ENCODE results near the gene ANO2. TPM values are rescaled to one million over a fixed set of nuclear protein-coding genes. Genes with fewer than 3 reads are reported as not detected.
"Not testable (repeated sequence)": the region's sequence is repeated elsewhere in the genome, so short reads cannot be mapped to it uniquely, and the experiment has no call there.

ANO2 gene
- total RNA-seq, 2 donors from 2014 or later = 14.3 to 28.5 TPM

- 73 to 78% methylated on average over 2 to 3 of the region's 3 CpGs for WGBS, 2 experiments (ENCODE audit: insufficient coverage in 1 of 2, insufficient read length in 1 of 2)
- Mint-ChIP-seq H3K27ac (no peak overlapping the region), H3K36me3 (ENCODE audit: low read depth) (peaks cover 50% of the 10 kb centered on the region), H3K4me1 (peaks cover 5% of the 10 kb centered on the region), H3K4me3 (no peak overlapping the region), H3K9me3 (peaks cover 17% of the 10 kb centered on the region), H3K27me3 (ENCODE audit: insufficient read depth) (no peaks in the 10 kb centered on the region)
- no peaks in the 10 kb centered on the region for H3K4me1 ChIP-seq (ENCODE audit: control insufficient read depth, insufficient read depth, low read length)
- H3K4me3 ChIP-seq (ENCODE audit: low read length) = no peak overlapping the region
- peak; percentile 81 for TF ChIP-seq CTCF (conservative IDR thresholded peaks at IDR 0.05)
- H3K9me3 ChIP-seq (ENCODE audit: control insufficient read depth, low read length) = peaks cover under 1% of the 10 kb centered on the region
- H3K9ac ChIP-seq (ENCODE audit: extremely low read depth, low read length, poor library complexity, severe bottlenecking) = no peak overlapping the region
- no peaks in the 10 kb centered on the region for H3K36me3 ChIP-seq (ENCODE audit: control insufficient read depth, insufficient read depth, low read length)
- no peaks in the 10 kb centered on the region for H3K27me3 ChIP-seq (ENCODE audit: control insufficient read depth, insufficient read depth, low read length, poor library complexity, severe bottlenecking)
- peak; percentile 78 for DNase-seq
- no peak overlapping the region for H3K27ac ChIP-seq (ENCODE audit: low read depth, low read length)
These were observed 46.2 kb downstream of the ANO2 start for GRCh38 chr12:5898874-5899273.

DNA sequence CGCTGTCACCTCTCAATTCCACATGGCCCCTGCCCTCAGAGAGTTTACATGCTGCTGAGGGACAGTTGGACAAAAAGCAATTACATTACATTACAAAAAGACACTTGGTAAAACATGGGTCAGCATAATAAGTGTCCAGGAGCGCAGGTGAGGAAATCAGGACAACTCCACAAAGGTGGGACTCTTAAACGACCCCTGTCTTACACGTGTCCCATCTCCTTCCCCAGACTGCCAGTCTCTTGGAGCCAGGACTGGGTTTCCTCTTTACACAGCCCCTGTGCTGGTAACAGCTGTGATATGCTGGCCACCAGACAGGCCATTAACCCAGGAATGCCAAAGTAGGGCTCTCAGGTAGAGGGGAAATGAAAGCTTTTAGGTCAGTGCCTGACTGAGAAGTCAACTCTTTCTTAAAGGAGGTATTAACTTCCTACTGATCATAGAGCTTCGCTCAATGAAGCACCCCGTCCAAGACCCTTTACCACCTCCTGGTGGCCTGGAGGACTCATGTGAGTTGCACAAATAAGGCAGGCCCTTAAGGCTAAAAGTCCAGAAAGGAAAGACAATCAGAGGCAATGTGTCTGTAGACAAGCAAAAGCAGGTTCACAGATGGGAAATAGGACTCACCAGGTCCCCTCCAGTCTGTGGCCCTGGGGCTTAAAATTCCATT, 55.5 kb downstream of the ANO2 start:
- Mint-ChIP-seq H3K4me1 (no peaks in the 10 kb centered on the region), H3K9me3 (peaks cover 35% of the 10 kb centered on the region), H3K4me3 (no peak overlapping the region), H3K36me3 (ENCODE audit: low read depth) (peaks cover 52% of the 10 kb centered on the region), H3K27me3 (ENCODE audit: insufficient read depth) (peaks cover 3% of the 10 kb centered on the region), H3K27ac (no peak overlapping the region)
- Histone ChIP-seq H3K4me1 (ENCODE audit: control insufficient read depth, insufficient read depth, low read length) (no peaks in the 10 kb centered on the region), H3K36me3 (ENCODE audit: control insufficient read depth, insufficient read depth, low read length) (no peaks in the 10 kb centered on the region), H3K9me3 (ENCODE audit: control insufficient read depth, low read length) (peaks cover 13% of the 10 kb centered on the region), H3K27me3 (ENCODE audit: control insufficient read depth, insufficient read depth, low read length, poor library complexity, severe bottlenecking) (no peaks in the 10 kb centered on the region), H3K9ac (ENCODE audit: extremely low read depth, low read length, poor library complexity, severe bottlenecking) (no peak overlapping the region), H3K27ac (ENCODE audit: low read depth, low read length) (no peak overlapping the region), H3K4me3 (ENCODE audit: low read length) (no peak overlapping the region)
- 94 to 95% methylated on average over 4 to 6 of the region's 6 CpGs for WGBS, 2 experiments (ENCODE audit: insufficient coverage in 1 of 2, insufficient read length in 1 of 2)
- DNase-seq = peak; percentile 85
- TF ChIP-seq CTCF (conservative IDR thresholded peaks at IDR 0.05) = peak; percentile 63

DNA sequence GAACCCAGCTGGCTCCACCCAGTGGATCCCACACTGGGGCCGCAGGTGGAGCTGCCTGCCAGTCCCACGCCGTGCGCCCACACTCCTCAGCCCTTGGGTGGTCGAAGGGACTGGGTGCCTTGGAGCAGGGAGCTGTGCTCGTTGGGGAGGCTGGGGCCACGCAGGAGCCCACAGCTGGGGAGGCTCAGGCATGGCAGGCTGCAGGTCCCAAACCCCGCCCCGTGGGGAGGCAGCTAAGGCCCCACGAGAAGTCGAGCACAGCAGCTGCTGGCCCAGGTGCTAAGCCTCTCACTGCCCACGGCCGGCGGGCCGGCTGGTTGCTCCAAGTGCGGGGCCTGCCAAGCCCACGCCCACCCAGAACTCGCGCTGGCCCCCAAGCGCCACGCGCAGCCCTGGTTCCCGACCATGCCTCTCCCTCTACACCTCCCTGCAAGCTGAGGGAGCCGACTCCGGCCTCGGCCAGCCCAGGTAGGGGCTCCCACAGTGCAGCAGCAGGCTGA, 56.2 kb downstream of the ANO2 start:
- no peak overlapping the region for H3K27ac ChIP-seq (ENCODE audit: low read depth, low read length)

DNA sequence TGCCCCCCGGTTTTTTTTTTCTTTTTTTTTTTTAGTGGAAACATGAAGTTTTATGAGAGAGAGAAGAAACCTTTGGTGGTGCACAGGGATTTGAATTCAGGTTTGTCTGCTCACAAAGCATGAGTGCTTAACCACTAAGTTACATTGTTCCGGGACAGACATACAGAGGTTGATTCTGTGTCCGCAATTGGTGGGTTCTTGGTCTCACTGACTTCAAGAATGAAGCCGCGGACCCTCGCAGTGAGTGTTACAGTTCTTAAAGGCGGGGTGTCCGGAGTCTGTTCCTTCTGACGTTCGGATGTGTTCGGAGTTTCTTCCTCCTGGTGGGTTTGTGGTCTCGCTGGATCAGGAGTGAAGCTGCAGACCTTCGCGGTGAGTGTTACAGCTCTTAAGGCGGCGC, 57.2 kb downstream of the ANO2 start:
- H3K4me1 Mint-ChIP-seq; H3K4me1 ChIP-seq (ENCODE audit: control insufficient read depth, insufficient read depth, low read length); H3K9me3 ChIP-seq (ENCODE audit: control insufficient read depth, low read length); H3K27me3 Mint-ChIP-seq (ENCODE audit: insufficient read depth); H3K36me3 ChIP-seq (ENCODE audit: control insufficient read depth, insufficient read depth, low read length); H3K4me3 Mint-ChIP-seq; H3K27me3 ChIP-seq (ENCODE audit: control insufficient read depth, insufficient read depth, low read length, poor library complexity, severe bottlenecking); H3K9ac ChIP-seq (ENCODE audit: extremely low read depth, low read length, poor library complexity, severe bottlenecking); H3K27ac Mint-ChIP-seq; H3K27ac ChIP-seq (ENCODE audit: low read depth, low read length); H3K4me3 ChIP-seq (ENCODE audit: low read length): not testable (repeated sequence)
- 97% methylated on average over 11 to 16 of the region's 16 CpGs for WGBS, 2 experiments (ENCODE audit: insufficient coverage in 1 of 2, insufficient read length in 1 of 2)
- Mint-ChIP-seq H3K9me3 (peaks cover 21% of the 10 kb centered on the region), H3K36me3 (ENCODE audit: low read depth) (peaks cover 39% of the 10 kb centered on the region)
- peak; percentile 5 for DNase-seq

More for the DNA sequence above, 56.2 kb downstream of the ANO2 start:
- Mint-ChIP-seq H3K27me3 (ENCODE audit: insufficient read depth) (peaks cover 3% of the 10 kb centered on the region), H3K4me3 (no peak overlapping the region), H3K4me1 (no peaks in the 10 kb centered on the region), H3K36me3 (ENCODE audit: low read depth) (peaks cover 45% of the 10 kb centered on the region), H3K9me3 (peaks cover 29% of the 10 kb centered on the region), H3K27ac (no peak overlapping the region)
- peaks cover 13% of the 10 kb centered on the region for H3K9me3 ChIP-seq (ENCODE audit: control insufficient read depth, low read length)
- DNase-seq = peak; percentile 31
- H3K36me3 ChIP-seq (ENCODE audit: control insufficient read depth, insufficient read depth, low read length) = no peaks in the 10 kb centered on the region
- 87 to 90% methylated on average over 4 to 26 of the region's 26 CpGs for WGBS, 2 experiments (ENCODE audit: insufficient coverage in 1 of 2, insufficient read length in 1 of 2)
- no peak overlapping the region for H3K9ac ChIP-seq (ENCODE audit: extremely low read depth, low read length, poor library complexity, severe bottlenecking)
- H3K27me3 ChIP-seq (ENCODE audit: control insufficient read depth, insufficient read depth, low read length, poor library complexity, severe bottlenecking) = no peaks in the 10 kb centered on the region
- no peaks in the 10 kb centered on the region for H3K4me1 ChIP-seq (ENCODE audit: control insufficient read depth, insufficient read depth, low read length)
- no peak overlapping the region for H3K4me3 ChIP-seq (ENCODE audit: low read length)
- TF ChIP-seq CTCF (conservative IDR thresholded peaks at IDR 0.05) = no peak

All from endodermal cell (in vitro differentiated cells).